Activated gamma-delta T cell treated with Interleukin-2 at 50 U/mL for 16 hours (primary cell): ENCODE results near the gene SLC22A5.

Experiments
- DNase-seq: peaks from one replicate; pipeline ENCODE4 v3.0.0-alpha.2; 2020

Gene SLC22A5

GRCh38 chr5:132369474-132370180 is at the start of gene SLC22A5:
TSS of gene SLC22A5 (plus strand) at chr5:132369710. CDS start at chr5:132369973, 263 bp downstream.
- peak; percentile 66 for DNase-seq

- no peak for DNase-seq
Measured at GRCh38 chr5:132319975-132320374, 49.5 kb upstream of the SLC22A5 start.

GRCh38 chr5:132321109-132321721 is 48.3 kb upstream of the SLC22A5 start:
- DNase-seq: no peak

- no peak for DNase-seq
Measured at GRCh38 chr5:132322266-132322665, 47.2 kb upstream of the SLC22A5 start.

GRCh38 chr5:132323202-132323601 is 46.3 kb upstream of the SLC22A5 start:
- DNase-seq: no peak

- no peak for DNase-seq
Measured at GRCh38 chr5:132325691-132326090, 43.8 kb upstream of the SLC22A5 start.

- DNase-seq: no peak
Measured at GRCh38 chr5:132327252-132327955, 42.1 kb upstream of the SLC22A5 start.

- DNase-seq: no peak
Measured at GRCh38 chr5:132334812-132335211, 34.7 kb upstream of the SLC22A5 start.

- DNase-seq: no peak
Measured at GRCh38 chr5:132335402-132335801, 34.1 kb upstream of the SLC22A5 start.

- no peak for DNase-seq
Measured at GRCh38 chr5:132339502-132339901, 30.0 kb upstream of the SLC22A5 start.

- DNase-seq: no peak
Measured at GRCh38 chr5:132342291-132343180, 27.0 kb upstream of the SLC22A5 start.

- DNase-seq: no peak
Measured at GRCh38 chr5:132344775-132345514, 24.6 kb upstream of the SLC22A5 start.

- DNase-seq: no peak
Measured at GRCh38 chr5:132353486-132353995, 16.0 kb upstream of the SLC22A5 start.

GRCh38 chr5:132354381-132355139 is 14.9 kb upstream of the SLC22A5 start:
- DNase-seq: no peak

- no peak for DNase-seq
Measured at GRCh38 chr5:132355140-132355765, 14.3 kb upstream of the SLC22A5 start.

GRCh38 chr5:132358775-132359174 is 10.7 kb upstream of the SLC22A5 start:
- DNase-seq: no peak

GRCh38 chr5:132362086-132362485 is 7.4 kb upstream of the SLC22A5 start:
- no peak for DNase-seq

- DNase-seq: no peak
Measured at GRCh38 chr5:132363431-132364112, 5.9 kb upstream of the SLC22A5 start.

GRCh38 chr5:132364319-132364718 is 5.2 kb upstream of the SLC22A5 start:
- no peak for DNase-seq

GRCh38 chr5:132365213-132365612 is 4.3 kb upstream of the SLC22A5 start:
- no peak for DNase-seq
